Suprapubic skin (tissue), 3 donors: Measurements from ENCODE around the gene MALRD1.

Experiments
- POLR2A ChIP-seq, 2 donors: fragments of 450-650 bp; IDR thresholded peaks; one replicate each; pipeline ENCODE4 v1.6.1; 2017; ENCODE audit warnings: antibody characterized with exemption in 2 of 2, mild to moderate bottlenecking in 2 of 2, moderate library complexity in 2 of 2
- TF ChIP-seq, protein P1 (sequence below), 2 donors: fragments of 200-600 bp in 1 of 2; fragments of 450-650 bp in 1 of 2; sonication (generic) in 1 of 2; IDR thresholded peaks; one replicate each; pipeline ENCODE4 v1.5.1; 2016 to 2019; ENCODE audit warnings: antibody characterized with exemption in 2 of 2, mild to moderate bottlenecking in 1 of 2, moderate library complexity in 1 of 2

DNA sequence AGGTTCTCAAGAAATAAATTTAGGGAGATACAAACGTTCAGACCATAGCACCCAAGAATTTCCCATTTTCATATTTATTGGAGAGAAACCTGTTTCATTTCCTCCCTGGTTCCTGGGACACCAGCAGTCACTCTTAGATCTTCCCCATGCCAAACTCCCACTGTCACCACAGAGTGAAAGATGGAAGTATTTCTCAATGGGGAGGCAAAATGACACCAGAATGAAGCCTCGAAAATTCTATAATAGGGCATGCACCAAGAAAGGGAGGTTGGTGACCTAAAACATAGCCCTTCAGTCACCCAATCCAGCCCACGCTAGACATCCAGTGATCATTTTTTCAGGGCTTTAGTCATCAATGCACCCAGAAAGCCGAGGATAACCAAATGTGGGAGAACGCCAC, 619.5 kb downstream of the MALRD1 start:
- TF ChIP-seq, protein P1, sequence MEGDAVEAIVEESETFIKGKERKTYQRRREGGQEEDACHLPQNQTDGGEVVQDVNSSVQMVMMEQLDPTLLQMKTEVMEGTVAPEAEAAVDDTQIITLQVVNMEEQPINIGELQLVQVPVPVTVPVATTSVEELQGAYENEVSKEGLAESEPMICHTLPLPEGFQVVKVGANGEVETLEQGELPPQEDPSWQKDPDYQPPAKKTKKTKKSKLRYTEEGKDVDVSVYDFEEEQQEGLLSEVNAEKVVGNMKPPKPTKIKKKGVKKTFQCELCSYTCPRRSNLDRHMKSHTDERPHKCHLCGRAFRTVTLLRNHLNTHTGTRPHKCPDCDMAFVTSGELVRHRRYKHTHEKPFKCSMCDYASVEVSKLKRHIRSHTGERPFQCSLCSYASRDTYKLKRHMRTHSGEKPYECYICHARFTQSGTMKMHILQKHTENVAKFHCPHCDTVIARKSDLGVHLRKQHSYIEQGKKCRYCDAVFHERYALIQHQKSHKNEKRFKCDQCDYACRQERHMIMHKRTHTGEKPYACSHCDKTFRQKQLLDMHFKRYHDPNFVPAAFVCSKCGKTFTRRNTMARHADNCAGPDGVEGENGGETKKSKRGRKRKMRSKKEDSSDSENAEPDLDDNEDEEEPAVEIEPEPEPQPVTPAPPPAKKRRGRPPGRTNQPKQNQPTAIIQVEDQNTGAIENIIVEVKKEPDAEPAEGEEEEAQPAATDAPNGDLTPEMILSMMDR (IDR thresholded peaks at IDR 0.05) = no peak
- no peak for TF ChIP-seq POLR2A (IDR thresholded peaks at IDR 0.05)
